ENCODE measurements around the gene HERPUD2. TPM values are rescaled to one million over a fixed set of nuclear protein-coding genes. Genes with fewer than 3 reads are reported as not detected.

HERPUD2 gene
- total and polyA plus RNA-seq, 12 donors, result 7.1 to 21.3 (median 16.8) TPM

DNA sequence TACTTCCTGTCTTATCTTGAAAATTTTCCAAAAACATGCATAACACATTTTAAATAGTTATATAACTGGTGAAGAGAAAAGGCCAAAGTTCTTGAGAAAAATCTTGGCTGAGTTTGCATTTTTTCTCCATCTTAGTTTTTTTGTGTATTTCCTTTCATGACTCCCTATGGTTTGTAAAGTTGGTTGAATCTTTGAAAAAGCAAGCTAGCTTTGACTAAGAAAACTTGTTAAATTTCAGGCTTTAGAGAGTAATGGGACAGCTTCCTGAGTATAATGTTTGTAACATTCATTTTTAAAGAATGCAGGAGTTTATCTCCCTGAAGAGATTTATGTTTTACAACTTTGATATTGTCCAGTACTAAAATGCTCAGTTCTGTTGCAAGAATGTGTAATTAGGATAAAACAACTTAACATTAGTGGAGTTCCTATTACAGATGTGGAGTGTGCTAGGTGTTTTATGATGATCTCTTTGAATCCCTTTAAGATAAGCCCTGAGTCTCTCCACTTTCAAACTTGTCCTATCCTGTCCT is 11.1 kb upstream of the HERPUD2 start:
- DNase-seq, result no peak
- Histone ChIP-seq H3K27ac (no peak overlapping the region), H3K4me3 (no peak overlapping the region), H3K4me1 (peaks cover 0 to 15% (median 8%) of the 10 kb centered on the region in 9 donors), H3K36me3 (no peaks in the 10 kb centered on the region), H3K9me3 (no peaks in the 10 kb centered on the region), H3K27me3 (no peaks in the 10 kb centered on the region)
- TF ChIP-seq, protein P1, sequence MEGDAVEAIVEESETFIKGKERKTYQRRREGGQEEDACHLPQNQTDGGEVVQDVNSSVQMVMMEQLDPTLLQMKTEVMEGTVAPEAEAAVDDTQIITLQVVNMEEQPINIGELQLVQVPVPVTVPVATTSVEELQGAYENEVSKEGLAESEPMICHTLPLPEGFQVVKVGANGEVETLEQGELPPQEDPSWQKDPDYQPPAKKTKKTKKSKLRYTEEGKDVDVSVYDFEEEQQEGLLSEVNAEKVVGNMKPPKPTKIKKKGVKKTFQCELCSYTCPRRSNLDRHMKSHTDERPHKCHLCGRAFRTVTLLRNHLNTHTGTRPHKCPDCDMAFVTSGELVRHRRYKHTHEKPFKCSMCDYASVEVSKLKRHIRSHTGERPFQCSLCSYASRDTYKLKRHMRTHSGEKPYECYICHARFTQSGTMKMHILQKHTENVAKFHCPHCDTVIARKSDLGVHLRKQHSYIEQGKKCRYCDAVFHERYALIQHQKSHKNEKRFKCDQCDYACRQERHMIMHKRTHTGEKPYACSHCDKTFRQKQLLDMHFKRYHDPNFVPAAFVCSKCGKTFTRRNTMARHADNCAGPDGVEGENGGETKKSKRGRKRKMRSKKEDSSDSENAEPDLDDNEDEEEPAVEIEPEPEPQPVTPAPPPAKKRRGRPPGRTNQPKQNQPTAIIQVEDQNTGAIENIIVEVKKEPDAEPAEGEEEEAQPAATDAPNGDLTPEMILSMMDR (IDR thresholded peaks at IDR 0.05), result no peak
- intact Hi-C loops (cut with DNase I), result loop anchor here in 4 of 10 donors (5.0 to 10.0 kb wide), 3 partner anchors 99 to 269 kb away; partner anchors contain the start of gene SEPTIN7 (in 1 of the 4)
- ATAC-seq, result no peak

DNA sequence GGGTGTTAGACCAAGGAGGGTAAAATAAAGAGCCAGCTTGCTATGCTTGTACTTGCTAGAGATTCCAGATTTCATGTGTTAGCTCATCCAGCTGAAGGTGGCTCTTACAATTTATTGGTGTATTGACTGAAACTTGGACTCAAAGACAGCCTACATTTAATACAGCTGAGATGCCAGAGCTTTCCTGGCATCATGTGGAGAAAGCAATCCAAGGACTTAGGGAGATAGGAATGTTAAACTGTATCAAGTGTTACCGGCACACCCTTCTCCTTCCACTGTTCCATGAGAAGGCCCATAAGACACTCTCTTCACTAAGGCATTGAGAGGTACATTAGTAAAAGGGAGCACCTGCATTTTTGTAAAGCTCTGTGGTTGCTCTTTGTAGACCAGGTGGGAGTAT is 9.3 kb upstream of the HERPUD2 start:
- ATAC-seq (no peak), DNase-seq (no peak)
- H3K27ac ChIP-seq, result no peak overlapping the region
- intact Hi-C loops (cut with DNase I), result loop anchor here in 3 of 10 donors (10.0 kb wide), 2 partner anchors 101 to 271 kb away; partner anchors contain the start of gene SEPTIN7 (in 1 of the 3)
- 93 to 97% methylated on average over 1 of the region's 1 CpG for WGBS, 2 donors
- no peaks in the 10 kb centered on the region for H3K36me3 ChIP-seq
- TF ChIP-seq, protein P1 (IDR thresholded peaks at IDR 0.05), result no peak
- H3K27me3 ChIP-seq, result no peaks in the 10 kb centered on the region
- H3K9me3 ChIP-seq, result no peaks in the 10 kb centered on the region
- H3K4me1 ChIP-seq, result peaks cover 0 to 4% (median 1%) of the 10 kb centered on the region in 9 donors
- H3K4me3 ChIP-seq, result no peak overlapping the region

DNA sequence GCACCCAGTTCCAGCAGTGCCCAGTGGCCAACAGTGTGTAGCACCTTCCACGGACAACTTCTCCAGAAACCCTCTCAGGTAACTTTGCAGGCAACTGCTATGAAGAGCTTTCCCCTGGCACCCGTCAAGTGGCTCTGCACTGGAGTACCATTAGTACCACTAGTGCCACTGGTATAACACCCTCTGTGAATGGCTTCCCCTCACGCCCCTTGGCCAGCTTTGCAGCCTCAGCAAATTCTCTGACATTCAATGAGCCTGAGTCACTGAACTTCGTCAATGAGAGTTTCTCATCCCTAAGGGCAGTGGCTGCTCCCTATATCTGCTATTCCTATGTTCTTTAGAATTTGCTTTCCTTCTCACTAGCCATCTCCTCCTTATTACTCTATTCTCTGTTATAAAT is 7.6 kb upstream of the HERPUD2 start:
- H3K4me1 ChIP-seq, result peaks cover 0 to 4% (median 0%) of the 10 kb centered on the region in 9 donors
- TF ChIP-seq, protein P1 (IDR thresholded peaks at IDR 0.05), result no peak
- ATAC-seq (no peak), DNase-seq (no peak)
- no peak overlapping the region for H3K4me3 ChIP-seq
- WGBS, 2 donors, result 90 to 95% methylated on average over 4 of the region's 4 CpGs
- intact Hi-C loops (cut with DNase I), result loop anchor here in 3 of 10 donors (10.0 kb wide), 2 partner anchors 102 to 272 kb away; partner anchors contain the start of gene SEPTIN7 (in 1 of the 3)
- H3K27ac ChIP-seq, result no peak overlapping the region
- H3K36me3 ChIP-seq, result no peaks in the 10 kb centered on the region
- H3K9me3 ChIP-seq, result no peaks in the 10 kb centered on the region
- no peaks in the 10 kb centered on the region for H3K27me3 ChIP-seq

DNA sequence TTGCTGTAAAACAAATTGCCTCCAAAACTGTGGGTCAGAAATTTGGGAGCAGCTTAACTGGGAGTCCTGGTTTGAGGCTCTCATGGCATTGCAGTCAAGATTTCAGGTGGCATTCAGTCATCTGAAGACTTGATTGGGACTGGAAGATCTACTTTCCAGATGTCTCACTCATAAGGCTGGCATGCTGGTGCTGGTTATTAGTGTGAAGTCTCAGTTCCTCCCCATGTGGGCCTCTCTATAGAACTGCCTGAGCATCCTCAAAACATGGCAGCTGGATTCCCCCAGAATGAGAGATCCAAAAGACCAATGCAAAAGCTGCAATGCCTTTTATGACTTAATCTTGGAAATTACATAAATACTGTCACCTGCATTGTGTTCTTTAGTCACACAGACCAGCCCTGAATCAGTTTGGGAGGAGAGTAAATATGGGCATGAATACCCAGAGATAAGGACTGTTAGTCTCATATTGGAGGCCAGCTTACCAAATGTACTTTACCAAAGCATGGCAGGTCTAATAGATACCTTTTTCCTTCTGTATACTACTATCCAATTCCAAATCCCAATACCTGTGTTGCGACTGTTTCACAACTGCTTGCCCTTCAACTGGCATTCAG is 6.5 kb upstream of the HERPUD2 start:
- WGBS, 2 donors, result 98 to 100% methylated on average over 1 of the region's 1 CpG
- intact Hi-C loops (cut with DNase I), result loop anchor here in 3 of 10 donors (10.0 kb wide), 2 partner anchors 103 to 273 kb away; partner anchors contain the start of gene SEPTIN7 (in 1 of the 3)
- Histone ChIP-seq H3K36me3 (peaks cover 0 to 3% (median 0%) of the 10 kb centered on the region in 9 donors), H3K27ac (no peak overlapping the region), H3K27me3 (no peaks in the 10 kb centered on the region), H3K4me1 (peaks cover 0 to 16% (median 0%) of the 10 kb centered on the region in 9 donors), H3K9me3 (no peaks in the 10 kb centered on the region), H3K4me3 (no peak overlapping the region)
- TF ChIP-seq, protein P1 (IDR thresholded peaks at IDR 0.05), result no peak
- DNase-seq, result no peak
- no peak for ATAC-seq
